Measurements from ENCODE around the gene BIN1.

- no peak for TF ChIP-seq REST (IDR thresholded peaks at IDR 0.05; ENCODE audit: insufficient read depth in 1 of 2, low read depth in 2 of 2, low read length in 2 of 2)
- TF ChIP-seq TAF1 (IDR thresholded peaks at IDR 0.05; ENCODE audit: borderline replicate concordance, insufficient read depth, low read length): no peak
- TF ChIP-seq POLR2AphosphoS5 (IDR thresholded peaks at IDR 0.05; ENCODE audit: low read depth, low read length): no peak
- TF ChIP-seq FOXP2 (optimal IDR thresholded peaks at IDR 0.05; ENCODE audit: borderline replicate concordance, extremely low read depth, extremely low read length, insufficient read depth): no peak
Observed at GRCh38 chr2:127001751-127002150, 105.2 kb downstream of the BIN1 start.

Data from PFSK-1 (cell line).